HCT116 (cell line): ENCODE results near the gene MYBPH. TPM values are rescaled to one million over a fixed set of nuclear protein-coding genes. Genes with fewer than 3 reads are reported as not detected.

ENCODE experiments used
- ATAC-seq: fragments of 200-7000 bp; cut with Tn5 transposase; 2 replicates; pipeline ENCODE4 v1.9.1; 2020; ENCODE audit warnings: mild to moderate bottlenecking, moderate library complexity
- BruUV-seq: library from RNA; stranded (reverse); fragments of 400-500 nt; replicated peaks from 2 replicates; lab custom pipeline; 2021; lab: Mats Ljungman, UMichigan
- CTCF ChIA-PET: fragments of 300-600 bp; sonication (Branson Sonifier 250); formaldehyde crosslinking; loops from one replicate; lab custom pipeline; 2021; ENCODE audit warnings: antibody characterized with exemption; lab: Charles Lee
- POLR2A ChIA-PET: fragments of 300-600, 350-600 bp; sonication (Branson Sonifier 250); formaldehyde crosslinking; loops from one replicate; lab custom pipeline; 2021; ENCODE audit warnings: antibody characterized with exemption; lab: Charles Lee
- RAD21 ChIA-PET, 2 experiments: fragments of 300-600 bp; sonication (Branson Sonifier 250); formaldehyde crosslinking; loops; one replicate each; lab custom pipeline; 2023; ENCODE audit warnings: low total read pairs in 2 of 2; ENCODE audit not compliant: uncharacterized antibody in 2 of 2, unreplicated experiment in 2 of 2, low non-redundant PET in 1 of 2; lab: Charles Lee
- DNase-seq: peaks from one replicate; pipeline ENCODE4 v3.0.0-alpha.2; 2010; ENCODE audit warnings: low read depth, low spot score
- H2AFZ ChIP-seq: fragments of 200-600 bp; shearing (Covaris generic), sonication (generic); 2 replicates; pipeline ENCODE4 v1.6.1; 2017; ENCODE audit warnings: low read depth, mixed run types, mixed read lengths, antibody characterized with exemption, low read length; ENCODE audit not compliant: poor library complexity, severe bottlenecking
- H3K27ac ChIP-seq: 2 replicates; pipeline ENCODE4 v1.5.1; 2012; ENCODE audit warnings: low read depth, low read length
- H3K27me3 ChIP-seq: fragments of 200-600 bp; sonication (generic); 2 replicates; pipeline ENCODE4 v1.6.1; 2016; ENCODE audit warnings: mixed run types, low read length, mixed read lengths; ENCODE audit not compliant: insufficient read depth
- H3K36me3 ChIP-seq, 2 experiments: fragments of 200-500 bp in 1 of 2; fragments of 200-600 bp in 1 of 2; sonication (Bioruptor generic) in 1 of 2; sonication (generic) in 1 of 2; 2 replicates each; pipeline versions ENCODE4 v1.5.1 to v1.6.1; 2014 to 2016; ENCODE audit warnings: low read length in 2 of 2, inconsistent platforms in 1 of 2, mixed read lengths in 1 of 2, mixed run types in 1 of 2; ENCODE audit not compliant: insufficient read depth in 2 of 2, control insufficient read depth in 1 of 2
- H3K4me1 ChIP-seq, 2 experiments: fragments of 200-600 bp in 1 of 2; sonication (generic) in 1 of 2; 2 replicates each; pipeline versions ENCODE4 v1.5.1 to v1.6.1; 2012 to 2017; ENCODE audit warnings: low read length in 2 of 2, inconsistent platforms in 1 of 2, mild to moderate bottlenecking in 1 of 2, mixed read lengths in 1 of 2, mixed run types in 1 of 2, moderate library complexity in 1 of 2; ENCODE audit not compliant: insufficient read depth in 2 of 2, control insufficient read depth in 1 of 2
- H3K4me2 ChIP-seq: fragments of 200-600 bp; sonication (generic); 2 replicates; pipeline ENCODE4 v1.6.1; 2017; ENCODE audit warnings: mixed run types, low read length, mixed read lengths
- H3K4me3 ChIP-seq, 2 experiments: fragments of 200-600 bp in 1 of 2; sonication (generic) in 1 of 2; replicated peaks in 1 of 2; 2 replicates each; pipeline ENCODE4 v1.5.1; 2011 to 2016; ENCODE audit warnings: low read length in 2 of 2, control low read depth in 1 of 2, low read depth in 1 of 2, mild to moderate bottlenecking in 1 of 2, mixed read lengths in 1 of 2, mixed run types in 1 of 2
- H3K79me2 ChIP-seq: fragments of 200-600 bp; sonication (generic); 2 replicates; pipeline ENCODE4 v1.6.1; 2017; ENCODE audit warnings: mild to moderate bottlenecking, mixed run types, low read length, moderate library complexity, mixed read lengths; ENCODE audit not compliant: insufficient read depth
- H3K9ac ChIP-seq: fragments of 200-600 bp; sonication (generic); 2 replicates; pipeline ENCODE4 v1.6.1; 2016; ENCODE audit warnings: low read length, mixed read lengths
- H3K9me2 ChIP-seq: fragments of 200-600 bp; sonication (generic), shearing (Covaris generic); 2 replicates; pipeline ENCODE4 v1.6.1; 2017; ENCODE audit warnings: mixed run types, mild to moderate bottlenecking, moderate library complexity; ENCODE audit not compliant: insufficient read depth
- H3K9me3 ChIP-seq, 2 experiments: fragments of 200-500 bp in 1 of 2; fragments of 200-600 bp in 1 of 2; sonication (Bioruptor generic) in 1 of 2; sonication (generic) in 1 of 2; 2 replicates each; pipeline ENCODE4 v1.6.1; 2014 to 2017; ENCODE audit warnings: low read length in 2 of 2, mixed read lengths in 2 of 2, inconsistent platforms in 1 of 2, low read depth in 1 of 2, mild to moderate bottlenecking in 1 of 2, mixed run types in 1 of 2, moderate library complexity in 1 of 2; ENCODE audit not compliant: control insufficient read depth in 1 of 2, insufficient read depth in 1 of 2
- H4K20me1 ChIP-seq: fragments of 200-600 bp; sonication (generic), shearing (Covaris generic); 2 replicates; pipeline ENCODE4 v1.6.1; 2017; ENCODE audit warnings: mixed run types, mild to moderate bottlenecking, moderate library complexity; ENCODE audit not compliant: insufficient read depth
- CTCF ChIP-seq, 3 experiments: fragments of 200-600 bp in 1 of 3; sonication (generic) in 1 of 3; IDR thresholded peaks in 2 of 3; conservative IDR thresholded peaks in 1 of 3; 2 replicates each; pipeline ENCODE4 v1.5.1; 2012 to 2017; ENCODE audit warnings: low read depth in 2 of 3, low read length in 2 of 3, antibody characterized with exemption in 1 of 3, borderline replicate concordance in 1 of 3, control low read depth in 1 of 3, mild to moderate bottlenecking in 1 of 3, mixed read lengths in 1 of 3, mixed run types in 1 of 3, moderate library complexity in 1 of 3; ENCODE audit not compliant: insufficient read depth in 1 of 3
- POLR2AphosphoS5 ChIP-seq: IDR thresholded peaks from 2 replicates; pipeline ENCODE4 v1.6.1; 2011; ENCODE audit warnings: mild to moderate bottlenecking, low read depth, low read length, moderate library complexity
- REST ChIP-seq: IDR thresholded peaks from 2 replicates; pipeline ENCODE4 v1.6.1; 2012; ENCODE audit warnings: low read depth
- SIN3A ChIP-seq: IDR thresholded peaks from 2 replicates; pipeline ENCODE4 v1.6.1; 2012; ENCODE audit warnings: low read depth
- ZBTB33 ChIP-seq: IDR thresholded peaks from 2 replicates; pipeline ENCODE4 v1.6.1; 2011; ENCODE audit warnings: mild to moderate bottlenecking, low read length, moderate library complexity; ENCODE audit not compliant: insufficient replicate concordance; ENCODE audit errors: extremely low read depth
- intact Hi-C: fragments of 100-400 bp; cut with micrococcal nuclease; formaldehyde crosslinking; loops from 2 replicates; pipeline ENCODE4 v1.10.0; 2022
- total RNA-seq: library from RNA; stranded (reverse); gene quantifications from one replicate; pipeline ENCODE4 v1.2.1, GENCODE V29; 2021; ENCODE audit not compliant: unreplicated experiment

The MYBPH gene
- total RNA-seq, 1 experiment from 2014 or later = 0.22 TPM

GRCh38 chr1:203156280-203156679 is 19.3 kb downstream of the MYBPH start:
- H3K4me1 ChIP-seq = peaks cover 6 to 39% of the 10 kb centered on the region in 2 experiments; a peak in 3 of 4 replicates
- no TSS peak for BruUV-seq
- no peaks in the 10 kb centered on the region for H3K79me2 ChIP-seq

More at GRCh38 chr1:203156280-203156679, 19.3 kb downstream of the MYBPH start:
- DNase-seq = no peak
- CTCF ChIA-PET = no interaction called here
- Histone ChIP-seq H3K27ac (no peak overlapping the region), H3K9ac (no peak overlapping the region), H3K27me3 (no peaks in the 10 kb centered on the region), H3K4me3 (no peak overlapping the region), H2AFZ (no peak overlapping the region), H3K9me3 (no peaks in the 10 kb centered on the region), H4K20me1 (no peaks in the 10 kb centered on the region), H3K36me3 (no peaks in the 10 kb centered on the region), H3K9me2 (no peaks in the 10 kb centered on the region), H3K4me2 (0 out of 2 replicates have a peak overlapping the region, but pooled peaks have one; percentile 3)
- POLR2A ChIA-PET = no interaction called here
- intact Hi-C loops = no loop called here
- TF ChIP-seq CTCF (IDR thresholded peaks at IDR 0.05 in 2 of 3, conservative IDR thresholded peaks at IDR 0.05 in 1 of 3; ENCODE audit: borderline replicate concordance in 1 of 3, insufficient read depth in 1 of 3, low read depth in 2 of 3, low read length in 2 of 3) (no peak), REST (no peak), SIN3A (no peak), ZBTB33 (no peak), POLR2AphosphoS5 (no peak)
- RAD21 ChIA-PET = no interaction called here
- no peak for ATAC-seq
